AG09309 (cell line): ENCODE results near the gene MCC.

Experiments used
- DNase-seq: peaks from one replicate; pipeline ENCODE4 v3.0.0-alpha.2; 2010; ENCODE audit warnings: low read depth
- H3K4me3 ChIP-seq: 2 replicates; pipeline ENCODE4 v1.5.1; 2011; ENCODE audit warnings: mild to moderate bottlenecking, low read depth, low read length, moderate library complexity; ENCODE audit not compliant: control insufficient read depth
- TF ChIP-seq, protein P1 (sequence below): IDR thresholded peaks from 2 replicates; pipeline ENCODE4 v1.5.1; 2011; ENCODE audit warnings: mild to moderate bottlenecking, low read depth, low read length, inconsistent platforms; ENCODE audit not compliant: insufficient read depth, control insufficient read depth; ENCODE audit errors: missing control alignments

The MCC gene

DNA sequence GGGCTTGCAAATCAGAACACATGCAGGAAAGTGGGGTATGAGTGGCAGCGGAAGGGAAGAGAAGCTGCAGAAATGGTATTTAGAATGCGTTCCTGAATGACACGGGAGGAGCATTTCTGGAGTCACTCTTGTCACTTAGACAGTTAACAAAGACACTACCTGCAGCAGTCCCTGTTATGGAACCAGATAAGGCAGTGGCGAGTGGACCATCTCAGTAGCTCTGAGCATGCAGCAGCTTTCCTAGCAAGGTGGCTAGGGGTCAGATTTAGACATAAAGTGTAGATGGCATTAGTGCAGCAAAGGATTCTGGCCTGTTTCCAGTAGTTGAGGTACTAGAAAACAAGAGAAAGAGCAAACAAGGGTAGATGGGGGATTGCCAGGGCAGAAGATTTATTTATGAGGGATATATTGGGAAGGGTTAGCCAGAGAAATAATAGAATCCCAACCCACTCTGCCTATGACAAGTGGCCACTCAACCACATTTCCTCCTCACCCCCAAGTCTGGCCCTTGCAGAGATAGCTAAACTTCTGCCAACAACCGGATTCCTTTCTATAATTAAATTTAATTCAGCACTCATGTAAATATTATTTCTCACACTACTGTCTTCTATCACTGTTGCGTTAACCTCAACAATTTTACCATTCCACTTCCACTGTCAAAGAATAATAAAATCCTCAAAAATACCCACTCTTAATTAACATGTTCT, 310.0 kb downstream of the MCC start:
- TF ChIP-seq, protein P1, sequence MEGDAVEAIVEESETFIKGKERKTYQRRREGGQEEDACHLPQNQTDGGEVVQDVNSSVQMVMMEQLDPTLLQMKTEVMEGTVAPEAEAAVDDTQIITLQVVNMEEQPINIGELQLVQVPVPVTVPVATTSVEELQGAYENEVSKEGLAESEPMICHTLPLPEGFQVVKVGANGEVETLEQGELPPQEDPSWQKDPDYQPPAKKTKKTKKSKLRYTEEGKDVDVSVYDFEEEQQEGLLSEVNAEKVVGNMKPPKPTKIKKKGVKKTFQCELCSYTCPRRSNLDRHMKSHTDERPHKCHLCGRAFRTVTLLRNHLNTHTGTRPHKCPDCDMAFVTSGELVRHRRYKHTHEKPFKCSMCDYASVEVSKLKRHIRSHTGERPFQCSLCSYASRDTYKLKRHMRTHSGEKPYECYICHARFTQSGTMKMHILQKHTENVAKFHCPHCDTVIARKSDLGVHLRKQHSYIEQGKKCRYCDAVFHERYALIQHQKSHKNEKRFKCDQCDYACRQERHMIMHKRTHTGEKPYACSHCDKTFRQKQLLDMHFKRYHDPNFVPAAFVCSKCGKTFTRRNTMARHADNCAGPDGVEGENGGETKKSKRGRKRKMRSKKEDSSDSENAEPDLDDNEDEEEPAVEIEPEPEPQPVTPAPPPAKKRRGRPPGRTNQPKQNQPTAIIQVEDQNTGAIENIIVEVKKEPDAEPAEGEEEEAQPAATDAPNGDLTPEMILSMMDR, result no peak
- no peak for DNase-seq

DNA sequence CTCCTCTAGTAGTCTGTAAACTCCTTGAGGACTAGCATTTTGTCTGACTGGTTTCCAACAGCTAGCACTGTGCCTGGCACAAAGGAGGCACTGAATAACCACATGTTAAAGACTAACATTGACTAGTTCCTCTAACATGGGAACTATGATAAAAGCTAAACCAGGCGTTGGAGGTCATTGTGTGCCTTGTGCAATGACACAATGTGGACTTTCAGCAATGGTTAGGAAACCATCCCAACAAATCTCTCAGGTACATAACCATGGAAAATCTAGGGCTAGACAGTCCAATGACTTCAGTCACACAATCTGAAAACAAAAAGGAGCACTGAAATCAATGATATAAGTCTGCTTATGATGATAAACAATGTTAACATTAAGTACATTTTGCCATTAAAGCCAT, 311.0 kb downstream of the MCC start:
- DNase-seq, result no peak
- no peak overlapping the region for H3K4me3 ChIP-seq
- TF ChIP-seq, protein P1, result no peak

More for the DNA sequence above, 310.0 kb downstream of the MCC start:
- no peak overlapping the region for H3K4me3 ChIP-seq

DNA sequence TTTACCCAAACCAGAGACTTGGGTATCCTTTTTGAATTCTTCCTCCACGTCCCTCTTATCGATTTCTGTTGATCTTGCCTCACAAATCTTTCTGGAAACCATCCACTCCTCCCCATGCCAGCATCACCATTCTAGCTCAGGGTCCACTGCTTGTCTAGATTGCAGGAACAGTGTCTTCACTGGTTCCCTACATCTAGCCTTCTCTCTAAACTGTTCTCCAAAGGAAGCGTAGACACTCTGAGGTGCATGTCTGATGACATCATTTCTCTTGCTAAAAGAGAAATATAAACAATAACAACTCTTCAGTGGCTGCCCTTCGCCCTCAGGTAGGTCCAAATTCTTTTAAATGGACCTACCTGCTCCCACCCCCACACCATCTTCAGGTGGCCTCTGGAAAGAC, 311.5 kb downstream of the MCC start:
- DNase-seq, result no peak
- TF ChIP-seq, protein P1, result no peak

DNA sequence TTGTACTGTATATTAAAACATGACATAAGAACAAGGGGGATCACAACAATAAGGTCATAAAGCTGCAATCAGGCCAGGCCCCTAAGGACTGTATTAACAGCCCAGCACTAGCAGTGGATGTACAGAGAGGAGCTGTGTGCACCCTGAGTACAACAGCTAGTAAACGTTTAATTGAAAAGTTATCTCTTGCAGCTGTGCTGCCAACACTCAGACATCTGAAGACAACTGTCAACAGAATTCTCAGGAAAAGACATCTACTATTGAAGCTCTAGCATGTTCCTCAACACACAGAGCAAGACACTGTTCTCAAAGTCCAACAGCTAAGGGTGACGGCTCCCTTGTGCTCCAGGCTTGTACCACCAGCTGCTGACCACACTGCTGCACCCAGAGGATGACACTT, 312.1 kb downstream of the MCC start:
- no peak overlapping the region for H3K4me3 ChIP-seq
- TF ChIP-seq, protein P1, result no peak
- DNase-seq, result no peak

More for the DNA sequence above, 311.5 kb downstream of the MCC start:
- no peak overlapping the region for H3K4me3 ChIP-seq

DNA sequence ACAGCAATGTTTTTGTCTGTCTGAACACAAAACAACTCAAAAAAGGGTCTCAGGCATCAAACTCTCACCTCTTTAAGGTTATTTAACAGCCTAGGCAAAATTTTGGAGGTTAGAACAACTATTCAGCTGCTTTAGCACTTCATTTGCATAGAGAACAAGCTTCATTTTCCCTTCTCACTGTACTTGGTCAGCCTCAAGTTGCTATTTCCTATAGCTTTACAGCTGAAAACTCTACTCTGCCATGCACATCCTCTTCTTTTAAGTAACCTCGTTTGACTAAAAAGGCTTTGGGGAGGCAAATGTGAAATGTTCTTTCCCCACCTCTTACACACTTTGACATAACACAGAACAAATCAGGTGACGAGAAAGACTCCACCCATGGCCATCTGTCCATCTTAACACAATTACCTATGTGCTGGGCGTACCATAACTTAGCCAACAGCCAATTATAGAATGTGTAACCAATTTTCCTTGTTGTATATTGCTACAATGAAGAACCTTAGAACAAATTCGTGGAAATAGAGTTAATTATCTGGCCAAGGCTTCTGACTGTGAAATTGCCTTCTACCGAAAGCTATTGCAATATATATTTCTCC, 315.9 kb downstream of the MCC start:
- no peak for DNase-seq
- TF ChIP-seq, protein P1, result no peak
- H3K4me3 ChIP-seq, result no peak overlapping the region

DNA sequence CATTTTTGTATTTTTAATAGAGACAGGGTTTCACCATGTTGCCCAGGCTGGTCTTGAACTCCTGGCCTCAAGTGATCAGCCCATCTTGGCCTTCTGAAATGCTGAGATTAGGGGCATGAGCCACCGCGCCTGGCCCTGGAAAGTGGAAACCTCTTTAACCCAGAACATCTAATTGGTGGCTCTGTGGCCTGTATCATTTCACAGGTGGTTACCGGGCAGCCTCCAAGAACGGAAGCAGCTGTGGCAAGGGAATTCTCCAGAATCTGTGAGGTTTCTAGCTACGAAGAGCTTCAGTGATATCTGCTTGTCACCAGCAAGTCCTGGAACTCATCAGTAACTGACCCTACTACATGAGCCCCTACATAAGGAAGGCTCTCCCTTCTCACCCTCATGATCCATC, 316.7 kb downstream of the MCC start:
- no peak for DNase-seq
- TF ChIP-seq, protein P1, result no peak
- H3K4me3 ChIP-seq, result no peak overlapping the region
